HG03520 (cell line): Measurements from ENCODE around the gene TNNI2.
"Not testable (repeated sequence)": the region's sequence is repeated elsewhere in the genome, so short reads cannot be mapped to it uniquely, and the experiment has no call there.

ENCODE experiments used
- ATAC-seq: cut with Tn5 transposase; IDR thresholded peaks from one replicate; pipeline ENCODE4 v1.9.1; 2021; ENCODE audit warnings: mild to moderate bottlenecking, moderate library complexity; ENCODE audit not compliant: unreplicated experiment

TNNI2 gene

DNA sequence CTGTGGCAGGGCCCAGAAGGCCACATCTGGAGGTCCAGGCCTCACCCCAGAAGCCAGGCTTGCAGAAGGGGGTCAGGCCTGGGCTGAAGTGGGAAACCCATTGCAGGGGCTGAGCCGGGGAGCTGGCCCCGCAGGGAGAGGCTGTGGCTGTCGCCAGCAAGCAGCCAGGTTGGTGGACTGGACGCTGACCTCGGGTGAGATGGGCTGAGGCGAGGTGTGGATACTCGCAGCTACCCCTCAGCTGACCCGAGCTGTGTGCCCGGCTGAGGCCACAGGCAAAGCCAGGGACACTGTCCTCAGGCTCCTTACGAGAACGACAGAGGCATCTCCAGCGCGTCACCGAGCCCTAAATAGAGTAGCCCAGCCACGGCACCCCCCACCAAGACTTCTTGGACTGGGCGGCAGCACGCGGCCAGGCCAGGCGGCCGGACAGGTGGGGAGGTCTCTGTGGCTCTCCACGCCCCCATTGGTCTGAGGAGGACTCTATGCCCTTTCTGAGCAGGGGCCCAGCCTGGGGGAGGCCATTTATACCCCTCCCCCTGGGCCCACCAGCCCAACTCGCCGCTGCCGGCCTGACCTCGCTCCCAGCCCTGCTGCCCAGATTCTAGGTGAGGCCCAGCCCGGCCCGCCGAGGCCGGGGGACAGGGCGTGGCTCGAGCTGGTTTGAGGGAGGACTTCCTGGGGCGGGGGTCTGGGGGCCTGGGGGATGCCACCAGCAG is at the start of gene TNNI2:
Gene TNNI2 (plus strand): TSS at position 556 of the 719 bp plus-strand sequence. CDS start 716 bp downstream, outside the sequence.
- ATAC-seq: no peak

- ATAC-seq: no peak
Measured at GRCh38 chr11:1791912-1792311, 46.9 kb upstream of the TNNI2 start.

DNA sequence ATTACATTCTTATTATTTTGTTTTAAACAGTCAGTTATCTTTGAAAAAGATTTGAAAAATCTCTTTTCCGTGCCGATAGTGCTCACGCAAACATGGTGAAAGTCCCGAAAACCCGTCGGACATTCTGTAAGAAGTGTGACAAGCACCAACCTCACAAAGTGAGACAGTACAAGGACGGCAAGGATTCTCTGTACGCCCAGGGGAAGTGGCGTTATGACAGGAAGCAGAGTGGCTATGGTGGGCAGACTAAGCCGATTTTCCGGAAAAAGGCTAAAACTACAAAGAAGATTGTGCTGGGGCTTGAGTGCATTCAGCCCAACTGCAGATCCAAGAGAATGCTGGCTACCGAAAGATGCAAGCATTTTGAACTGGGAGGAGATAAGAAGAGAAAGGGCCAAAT is 46.3 kb upstream of the TNNI2 start:
- no peak for ATAC-seq

DNA sequence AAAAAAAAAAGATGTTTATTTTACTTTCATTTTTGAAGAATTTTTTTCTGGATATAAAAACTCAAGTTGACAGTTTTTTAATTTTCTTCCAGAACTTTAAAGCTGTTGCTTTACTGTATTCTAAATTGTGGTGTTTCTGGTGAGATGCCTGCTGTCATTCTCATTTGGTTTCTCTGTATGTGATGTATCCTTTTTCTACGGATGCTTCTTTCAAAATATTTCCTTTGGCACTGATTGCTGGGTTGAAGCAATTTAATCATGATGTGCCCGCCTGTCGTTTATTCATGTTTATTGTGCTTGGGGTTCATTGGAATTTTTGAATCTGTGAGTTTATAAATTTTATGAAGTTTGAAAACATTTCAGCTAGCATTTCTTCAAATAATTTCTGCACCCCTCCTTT is 45.7 kb upstream of the TNNI2 start:
- ATAC-seq: no peak

DNA sequence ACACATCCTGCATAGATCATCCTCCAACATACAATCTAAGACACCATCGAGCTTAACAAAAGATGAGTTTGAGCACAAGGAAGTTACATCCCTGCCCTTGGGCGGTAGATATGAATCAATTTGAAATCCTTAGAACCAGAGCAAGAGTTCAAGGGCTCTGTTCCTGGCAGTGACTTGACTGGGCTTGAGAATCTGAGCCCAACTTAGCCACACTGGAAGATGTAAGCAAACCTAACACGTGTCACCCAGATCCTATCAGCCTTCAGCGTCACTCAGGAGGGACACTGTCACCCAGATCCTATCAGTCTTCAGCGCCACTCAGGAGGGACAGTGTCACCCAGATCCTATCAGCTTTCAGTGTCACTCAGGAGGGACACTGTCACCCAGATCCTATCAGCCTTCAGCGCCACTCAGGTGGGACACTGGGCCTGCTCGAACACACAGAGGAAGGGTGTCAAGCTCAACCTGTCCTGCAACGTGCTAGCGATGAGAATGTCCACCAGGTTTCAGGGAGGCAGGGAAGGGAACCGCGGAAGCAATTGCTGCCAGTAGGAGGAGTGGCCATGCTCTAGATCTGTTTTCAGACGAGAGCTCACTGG is 42.3 kb upstream of the TNNI2 start:
- ATAC-seq: no peak

DNA sequence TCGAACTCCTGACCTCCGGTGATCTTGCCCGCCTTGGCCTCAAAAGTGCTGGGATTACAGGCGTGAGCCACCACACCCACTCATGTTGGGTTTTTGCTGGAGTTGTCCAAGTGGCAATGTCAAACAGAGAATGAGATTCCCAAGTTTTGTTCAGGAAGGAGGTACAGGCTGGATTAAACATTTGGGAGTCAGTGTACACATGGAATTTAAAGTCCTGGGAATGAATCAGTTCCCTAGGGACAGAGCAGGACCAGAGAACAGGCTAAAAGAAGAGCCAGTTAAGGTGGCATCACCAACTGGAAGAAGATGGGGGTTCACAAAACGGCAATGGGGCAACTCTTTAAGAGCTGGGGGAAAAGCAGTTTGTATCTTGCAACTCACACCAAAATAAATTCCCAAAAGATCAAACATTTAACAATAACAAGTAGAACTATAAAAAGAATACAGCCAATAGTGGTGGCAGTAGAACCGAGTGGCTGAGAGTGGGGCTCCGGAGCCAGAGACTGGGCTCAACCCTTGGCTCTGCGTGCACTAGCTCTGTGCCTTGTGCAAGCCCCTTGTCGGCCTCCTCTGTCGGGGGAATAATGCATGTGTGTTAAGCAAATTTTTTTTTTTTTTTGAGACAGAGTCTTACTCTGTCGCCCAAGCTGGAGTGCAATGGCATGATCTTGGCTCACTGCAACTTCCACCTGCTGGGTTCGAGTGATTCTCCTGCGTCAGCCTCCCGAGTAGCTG is 41.2 kb upstream of the TNNI2 start:
- ATAC-seq: no peak

DNA sequence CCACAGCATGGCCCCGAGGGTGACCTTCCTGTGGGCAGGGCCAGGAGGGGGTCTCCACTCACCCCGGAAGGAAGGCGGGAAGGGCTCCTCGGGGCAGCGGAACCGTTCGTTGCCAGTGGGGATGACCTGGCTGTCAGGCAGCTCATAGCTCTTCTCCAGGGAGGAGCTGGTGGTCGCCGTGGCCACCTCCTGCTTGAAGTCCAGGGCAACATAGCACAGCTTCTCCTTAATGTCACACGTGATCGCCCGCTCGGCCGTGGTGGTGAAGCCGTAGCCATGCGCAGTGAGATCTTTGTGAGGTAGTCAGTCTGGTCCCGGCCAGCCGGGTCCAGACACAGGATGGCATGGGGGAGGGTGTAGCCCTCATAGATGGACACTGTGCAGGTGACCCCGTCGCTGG is 35.5 kb upstream of the TNNI2 start:
- ATAC-seq: no peak

DNA sequence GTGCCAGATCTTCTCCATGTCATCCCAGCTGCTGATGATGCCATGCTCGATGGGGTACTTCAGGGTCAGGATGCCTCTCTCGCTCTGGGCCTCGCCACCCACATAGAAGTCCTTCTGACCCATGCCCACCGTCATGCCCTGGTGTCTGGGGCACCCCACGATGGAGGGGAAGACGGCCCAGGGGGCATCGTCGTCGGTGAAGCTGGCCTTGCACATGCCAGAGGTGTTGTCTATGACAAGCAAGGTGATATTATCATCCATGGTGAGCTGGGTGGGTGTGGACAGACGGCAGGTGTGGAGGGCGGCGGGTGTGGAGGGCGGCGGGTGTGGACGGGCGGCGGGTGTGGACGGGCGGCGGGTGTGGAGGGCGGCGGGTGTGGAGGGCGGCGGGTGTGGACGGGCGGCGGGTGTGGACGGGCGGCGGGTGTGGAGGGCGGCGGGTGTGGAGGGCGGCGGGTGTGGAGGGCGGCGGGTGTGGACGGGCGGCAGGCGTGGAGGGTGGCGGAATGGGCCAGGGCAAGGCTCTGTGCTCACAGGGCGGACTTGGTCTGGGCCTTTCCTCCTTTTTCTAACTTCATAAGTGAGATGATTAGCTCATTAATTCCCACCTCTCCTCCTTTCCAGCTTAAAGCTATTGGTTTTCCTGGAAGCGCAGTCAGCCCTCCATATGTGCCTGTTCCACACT is 34.8 kb upstream of the TNNI2 start:
- ATAC-seq: not testable (repeated sequence)

DNA sequence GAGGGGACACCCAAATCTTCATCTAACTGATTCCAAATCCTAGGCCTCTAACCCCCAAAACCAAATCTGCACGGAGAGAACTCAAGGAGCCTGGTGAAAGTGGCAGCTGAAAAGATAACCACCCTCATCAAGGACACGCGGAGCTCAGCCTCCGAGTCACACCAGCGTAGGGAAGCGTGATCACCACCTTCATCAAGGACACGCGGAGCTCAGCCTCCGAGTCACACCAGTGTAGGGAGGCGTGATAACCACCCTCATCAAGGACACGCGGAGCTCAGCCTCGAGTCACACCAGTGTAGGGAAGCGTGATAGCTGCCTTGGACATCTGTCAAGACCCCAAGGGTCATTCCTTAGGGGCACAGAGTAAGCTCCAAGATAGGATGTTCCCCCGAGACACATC is 33.3 kb upstream of the TNNI2 start:
- no peak for ATAC-seq

DNA sequence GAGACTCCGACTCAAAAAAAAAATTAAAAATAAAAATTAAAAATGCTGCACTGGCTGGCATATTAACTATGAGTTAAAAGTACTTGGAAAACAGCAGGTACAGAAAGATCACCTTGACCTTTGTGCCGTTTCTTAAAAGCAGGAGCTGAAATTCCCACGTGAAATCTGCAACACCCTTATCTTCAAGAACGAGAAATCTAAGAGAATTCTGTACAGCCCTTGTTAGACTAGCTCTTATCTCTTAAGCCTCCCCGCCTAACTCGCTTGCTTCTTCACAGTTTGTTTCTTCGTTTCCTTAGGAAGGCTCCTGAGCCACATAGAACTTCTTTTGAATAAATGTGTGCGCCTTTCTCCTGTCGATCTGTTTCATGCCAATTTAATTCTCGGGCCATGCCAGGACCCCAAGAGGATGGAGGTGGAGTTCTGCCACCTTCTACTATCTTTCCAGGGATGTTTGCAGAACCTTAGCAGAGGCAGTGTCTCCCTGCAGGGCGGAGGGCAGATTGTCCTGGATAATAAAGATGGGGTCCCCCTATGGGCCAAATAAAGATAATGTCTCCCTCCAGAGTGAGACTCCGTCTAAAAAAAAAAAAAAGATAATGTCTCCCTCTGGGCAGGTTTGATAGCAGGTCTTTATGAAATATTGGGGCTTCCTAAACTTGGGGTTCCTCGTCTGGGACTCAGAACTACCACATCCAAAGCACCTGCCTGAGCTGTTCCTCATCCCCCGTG is 31.4 kb upstream of the TNNI2 start:
- ATAC-seq: no peak

DNA sequence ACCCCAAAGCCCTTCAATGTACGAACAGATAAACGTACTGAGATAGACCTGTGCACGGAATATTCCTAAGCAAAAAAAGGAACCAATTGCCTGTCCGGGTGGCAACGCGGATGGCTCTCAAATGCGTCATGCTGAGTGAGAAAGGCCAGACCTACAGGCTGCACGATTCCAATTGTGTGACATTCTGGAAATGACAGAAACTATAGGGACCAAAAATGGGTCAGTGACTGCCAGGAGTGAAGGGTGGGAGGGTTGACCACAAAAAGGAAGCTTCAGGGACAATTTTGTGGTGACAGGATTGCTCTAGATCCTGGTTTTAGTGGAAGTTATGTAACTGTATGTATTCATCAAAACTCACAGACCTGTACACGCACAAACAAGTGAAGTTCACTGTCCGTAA is 28.0 kb upstream of the TNNI2 start:
- ATAC-seq: no peak

GRCh38 chr11:1812274-1812673 is 26.5 kb upstream of the TNNI2 start:
- ATAC-seq: no peak

DNA sequence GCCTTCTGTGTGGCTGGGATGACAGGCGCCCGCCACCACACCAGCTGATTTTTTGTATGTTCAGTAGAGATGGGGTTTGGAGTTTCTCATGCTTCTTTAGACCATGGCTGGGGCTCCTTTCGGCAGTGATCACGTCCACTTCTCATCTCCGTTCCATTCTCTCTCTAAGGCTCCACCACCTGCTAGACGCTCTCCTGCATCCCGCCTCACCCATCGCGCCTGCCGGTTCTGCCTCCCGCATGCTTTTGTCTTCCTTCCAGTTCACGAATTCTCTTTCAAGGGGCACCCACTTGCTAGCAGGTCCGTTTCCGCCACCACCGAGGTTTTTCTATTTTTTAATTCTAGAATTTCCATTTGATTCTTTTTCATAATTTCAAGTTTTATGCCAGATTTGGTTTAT is 26.0 kb upstream of the TNNI2 start:
- no peak for ATAC-seq

DNA sequence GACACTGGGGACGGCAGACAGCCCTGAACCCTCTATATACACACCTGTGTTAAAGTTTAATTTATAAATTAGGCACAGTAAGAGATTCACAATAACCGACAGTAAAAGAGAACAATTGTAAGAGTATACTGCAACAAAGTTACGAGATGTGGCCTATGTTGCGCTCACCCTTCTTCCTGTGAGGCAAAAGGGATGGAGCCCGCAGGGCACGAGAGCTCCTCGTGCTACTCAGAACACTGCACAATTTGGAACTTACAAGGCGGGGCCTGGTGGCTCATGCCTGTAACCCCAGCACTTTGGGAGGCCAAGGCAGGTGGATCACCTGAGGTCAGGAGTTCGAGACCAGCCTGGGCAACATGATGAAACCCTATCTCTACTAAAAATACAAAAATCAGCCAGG is 25.4 kb upstream of the TNNI2 start:
- not testable (repeated sequence) for ATAC-seq

DNA sequence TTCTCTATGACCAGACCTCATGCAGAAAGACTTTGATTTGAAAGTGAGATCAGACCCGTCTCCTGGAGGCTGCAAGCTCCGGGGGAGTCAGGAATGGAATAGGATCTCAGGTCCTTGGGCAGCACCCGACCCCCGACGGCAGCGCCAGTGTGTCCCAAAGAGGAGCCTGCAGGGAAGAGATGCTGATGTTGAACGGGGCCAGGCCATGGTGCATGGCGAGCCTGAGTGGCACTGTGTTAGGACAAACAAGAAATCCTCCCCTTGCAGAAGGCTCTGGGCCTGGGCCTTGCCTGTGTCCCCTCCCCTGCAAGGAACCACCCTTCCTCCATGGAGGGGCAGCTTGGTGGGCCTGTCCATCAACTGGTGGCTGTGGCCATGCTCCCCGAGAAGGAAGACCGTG is 24.1 kb upstream of the TNNI2 start:
- no peak for ATAC-seq

GRCh38 chr11:1815311-1815710 is 23.5 kb upstream of the TNNI2 start:
- ATAC-seq: no peak

- ATAC-seq: no peak
Measured at GRCh38 chr11:1815751-1816150, 23.0 kb upstream of the TNNI2 start.

- no peak for ATAC-seq
Measured at GRCh38 chr11:1817000-1817399, 21.8 kb upstream of the TNNI2 start.

- no peak for ATAC-seq
Measured at GRCh38 chr11:1817511-1817910, 21.3 kb upstream of the TNNI2 start.

- ATAC-seq: no peak
Measured at GRCh38 chr11:1819074-1819473, 19.7 kb upstream of the TNNI2 start.
